ENCODE measurements around the gene MTARC2. TPM values are rescaled to one million over a fixed set of nuclear protein-coding genes. Genes with fewer than 3 reads are reported as not detected.
A peak's percentile ranks its signal among the peaks of the same experiment; 100 is the strongest.
"Not testable (repeated sequence)": the region's sequence is repeated elsewhere in the genome, so short reads cannot be mapped to it uniquely, and the experiment has no call there.

The MTARC2 gene
- total and polyA plus RNA-seq, 4 donors: 18.2 to 33.9 (median 32.1) TPM

GRCh38 chr1:220721266-220721665 lies 26.9 kb upstream of the MTARC2 start:
- H3K36me3 ChIP-seq (ENCODE audit: control insufficient read depth in 1 of 2, insufficient read depth in 2 of 2, low read length in 1 of 2); H3K27ac ChIP-seq (ENCODE audit: low read depth in 1 of 2, low read length in 2 of 2); DNase-seq; intact Hi-C loops (cut with DNase I); H3K27me3 ChIP-seq (ENCODE audit: control insufficient read depth in 1 of 2, insufficient read depth in 2 of 2, low read length in 1 of 2); ATAC-seq (ENCODE audit: low FRiP score); H3K4me3 ChIP-seq (ENCODE audit: low read length in 2 of 2); H3K4me1 ChIP-seq (ENCODE audit: control insufficient read depth in 1 of 2, insufficient read depth in 2 of 2, low read length in 2 of 2); H3K9me3 ChIP-seq (ENCODE audit: control insufficient read depth, low read length): not testable (repeated sequence)
- WGBS, 2 donors: 71 to 82% methylated on average over 7 of the region's 7 CpGs

- Histone ChIP-seq H3K4me3 (ENCODE audit: low read length in 2 of 2) (no peak overlapping the region), H3K9me3 (ENCODE audit: control insufficient read depth, low read length) (no peaks in the 10 kb centered on the region), H3K27ac (ENCODE audit: low read depth in 1 of 2, low read length in 2 of 2) (no peak overlapping the region), H3K27me3 (ENCODE audit: control insufficient read depth in 1 of 2, insufficient read depth in 2 of 2, low read length in 1 of 2) (no peaks in the 10 kb centered on the region), H3K36me3 (ENCODE audit: control insufficient read depth in 1 of 2, insufficient read depth in 2 of 2, low read length in 1 of 2) (no peaks in the 10 kb centered on the region), H3K4me1 (ENCODE audit: control insufficient read depth in 1 of 2, insufficient read depth in 2 of 2, low read length in 2 of 2) (no peaks in the 10 kb centered on the region)
- intact Hi-C loops (cut with DNase I): no loop called here
- no peak for DNase-seq
- WGBS, 2 donors: 57 to 73% methylated on average over 3 of the region's 3 CpGs
- no peak for ATAC-seq (ENCODE audit: low FRiP score)
Measured at GRCh38 chr1:220726634-220727033, 21.5 kb upstream of the MTARC2 start.

GRCh38 chr1:220727519-220727918 lies 20.6 kb upstream of the MTARC2 start:
- Histone ChIP-seq H3K4me3 (ENCODE audit: low read length in 2 of 2) (no peak overlapping the region), H3K4me1 (ENCODE audit: control insufficient read depth in 1 of 2, insufficient read depth in 2 of 2, low read length in 2 of 2) (no peaks in the 10 kb centered on the region), H3K36me3 (ENCODE audit: control insufficient read depth in 1 of 2, insufficient read depth in 2 of 2, low read length in 1 of 2) (no peaks in the 10 kb centered on the region), H3K27ac (ENCODE audit: low read depth in 1 of 2, low read length in 2 of 2) (no peak overlapping the region), H3K27me3 (ENCODE audit: control insufficient read depth in 1 of 2, insufficient read depth in 2 of 2, low read length in 1 of 2) (no peaks in the 10 kb centered on the region), H3K9me3 (ENCODE audit: control insufficient read depth, low read length) (no peaks in the 10 kb centered on the region)
- 92 to 93% methylated on average over 1 of the region's 1 CpG for WGBS, 2 donors
- DNase-seq (no peak), ATAC-seq (ENCODE audit: low FRiP score) (no peak)
- intact Hi-C loops (cut with DNase I): no loop called here

DNA sequence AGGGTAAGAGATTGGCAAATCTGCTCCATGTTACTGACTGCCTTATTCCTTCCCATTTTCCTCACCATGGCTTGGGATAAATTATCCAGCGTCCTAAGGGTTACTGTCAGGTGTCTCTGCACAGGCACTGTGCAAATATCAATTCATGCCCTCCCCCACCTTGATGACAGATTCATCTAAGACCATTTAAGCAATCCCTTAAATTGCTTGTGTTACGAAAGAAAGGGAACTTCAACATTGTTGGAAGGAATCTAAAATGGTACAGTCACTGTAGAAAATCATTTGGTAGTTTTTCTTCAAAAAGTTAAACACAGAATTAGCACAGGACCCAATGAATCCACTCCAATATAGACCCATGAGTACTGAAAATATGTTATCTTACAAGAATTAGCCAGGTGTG lies 17.6 kb upstream of the MTARC2 start:
- no peaks in the 10 kb centered on the region for H3K27me3 ChIP-seq (ENCODE audit: control insufficient read depth in 1 of 2, insufficient read depth in 2 of 2, low read length in 1 of 2)
- DNase-seq: no peak
- 90 to 91% methylated on average over 2 of the region's 2 CpGs for WGBS, 2 donors
- H3K9me3 ChIP-seq (ENCODE audit: control insufficient read depth, low read length): no peaks in the 10 kb centered on the region
- H3K36me3 ChIP-seq (ENCODE audit: control insufficient read depth in 1 of 2, insufficient read depth in 2 of 2, low read length in 1 of 2): no peaks in the 10 kb centered on the region
- ATAC-seq (ENCODE audit: low FRiP score): no peak
- no peaks in the 10 kb centered on the region for H3K4me1 ChIP-seq (ENCODE audit: control insufficient read depth in 1 of 2, insufficient read depth in 2 of 2, low read length in 2 of 2)
- no peak overlapping the region for H3K27ac ChIP-seq (ENCODE audit: low read depth in 1 of 2, low read length in 2 of 2)
- no peak overlapping the region for H3K4me3 ChIP-seq (ENCODE audit: low read length in 2 of 2)
- intact Hi-C loops (cut with DNase I): loop anchor here in 1 of 2 donors (5.0 kb wide), 2 partner anchors 38 to 57 kb away; partner anchors contain the start of genes C1orf115 and MTARC1

GRCh38 chr1:220732137-220732536 lies 16.0 kb upstream of the MTARC2 start:
- H3K27ac ChIP-seq (ENCODE audit: low read depth in 1 of 2, low read length in 2 of 2): peak overlapping the region in 1 of 2 donors; percentile 19
- H3K27me3 ChIP-seq (ENCODE audit: control insufficient read depth in 1 of 2, insufficient read depth in 2 of 2, low read length in 1 of 2): no peaks in the 10 kb centered on the region
- no peaks in the 10 kb centered on the region for H3K4me1 ChIP-seq (ENCODE audit: control insufficient read depth in 1 of 2, insufficient read depth in 2 of 2, low read length in 2 of 2)
- H3K36me3 ChIP-seq (ENCODE audit: control insufficient read depth in 1 of 2, insufficient read depth in 2 of 2, low read length in 1 of 2): no peaks in the 10 kb centered on the region
- no peak overlapping the region for H3K4me3 ChIP-seq (ENCODE audit: low read length in 2 of 2)
- DNase-seq: no peak
- 29 to 33% methylated on average over 3 of the region's 3 CpGs for WGBS, 2 donors
- H3K9me3 ChIP-seq (ENCODE audit: control insufficient read depth, low read length): no peaks in the 10 kb centered on the region
- intact Hi-C loops (cut with DNase I): loop anchor here (2.0 to 5.0 kb wide), 3 partner anchors 40 to 55 kb away; partner anchors contain the start of genes C1orf115 (in 2 of the 2) and MTARC1 (in 1 of the 2)
- ATAC-seq (ENCODE audit: low FRiP score): peak; percentile 3

DNA sequence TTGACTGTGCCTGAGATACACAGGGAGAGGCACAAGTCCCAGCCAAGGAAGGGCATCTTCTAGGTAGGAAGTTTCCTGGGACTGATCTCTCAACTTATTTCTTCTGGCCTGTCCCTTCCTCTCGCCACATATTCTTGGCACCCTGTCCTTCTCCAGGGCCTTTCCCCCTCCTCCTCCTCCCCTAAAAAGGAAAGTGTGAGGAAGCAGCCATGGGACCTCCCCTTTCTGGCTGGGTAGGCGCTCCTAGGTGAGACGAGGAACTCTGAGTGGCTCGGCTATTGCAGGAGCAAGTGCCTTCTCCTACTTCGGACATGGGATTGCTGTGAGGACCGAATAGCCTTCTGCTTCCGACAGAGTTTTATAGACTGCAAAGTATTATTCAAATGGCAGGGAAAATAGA lies 15.5 kb upstream of the MTARC2 start:
- peak; percentile 59 for ATAC-seq (ENCODE audit: low FRiP score)
- WGBS, 2 donors: 18 to 31% methylated on average over 7 of the region's 7 CpGs
- H3K36me3 ChIP-seq (ENCODE audit: control insufficient read depth in 1 of 2, insufficient read depth in 2 of 2, low read length in 1 of 2): no peaks in the 10 kb centered on the region
- no peaks in the 10 kb centered on the region for H3K4me1 ChIP-seq (ENCODE audit: control insufficient read depth in 1 of 2, insufficient read depth in 2 of 2, low read length in 2 of 2)
- DNase-seq: no peak
- no peaks in the 10 kb centered on the region for H3K9me3 ChIP-seq (ENCODE audit: control insufficient read depth, low read length)
- H3K4me3 ChIP-seq (ENCODE audit: low read length in 2 of 2): no peak overlapping the region
- H3K27me3 ChIP-seq (ENCODE audit: control insufficient read depth in 1 of 2, insufficient read depth in 2 of 2, low read length in 1 of 2): no peaks in the 10 kb centered on the region
- peak overlapping the region; percentile 19 to 90 for H3K27ac ChIP-seq (ENCODE audit: low read depth in 1 of 2, low read length in 2 of 2)
- intact Hi-C loops (cut with DNase I): loop anchor here (2.0 to 5.0 kb wide), 3 partner anchors 40 to 55 kb away; partner anchors contain the start of genes C1orf115 (in 2 of the 2) and MTARC1 (in 1 of the 2)

DNA sequence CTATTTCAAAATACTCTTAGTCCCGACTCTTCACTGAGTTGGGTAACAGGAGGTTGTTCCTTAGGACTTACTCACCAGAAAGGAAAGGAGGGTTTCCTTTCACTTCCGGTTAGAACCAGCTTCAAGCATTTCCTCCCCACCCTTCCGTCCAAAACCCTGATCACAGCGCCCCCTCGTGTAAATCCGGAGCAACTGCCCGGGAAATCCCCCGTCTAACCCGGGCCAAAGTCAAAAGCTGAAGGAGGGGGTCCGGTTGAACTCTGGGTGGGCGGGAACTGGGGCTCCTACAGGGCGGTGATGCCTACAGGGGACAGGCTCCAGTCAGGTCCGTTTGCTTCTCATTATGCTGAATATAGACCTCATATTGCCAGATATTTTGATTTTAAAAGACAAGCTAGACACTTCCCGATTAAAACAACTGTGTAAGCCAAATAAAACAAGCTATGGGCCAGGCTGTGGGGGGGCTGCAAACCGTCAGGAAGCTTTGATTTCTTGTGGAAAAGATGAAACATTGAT lies 15.0 kb upstream of the MTARC2 start:
- intact Hi-C loops (cut with DNase I): loop anchor here (2.0 to 5.0 kb wide), 3 partner anchors 41 to 54 kb away; partner anchors contain the start of genes C1orf115 (in 2 of the 2) and MTARC1 (in 1 of the 2)
- peak overlapping the region; percentile 2 to 28 for H3K4me3 ChIP-seq (ENCODE audit: low read length in 2 of 2)
- peak; percentile 87 to 92 for DNase-seq
- ATAC-seq (ENCODE audit: low FRiP score): peak; percentile 95
- H3K4me1 ChIP-seq (ENCODE audit: control insufficient read depth in 1 of 2, insufficient read depth in 2 of 2, low read length in 2 of 2): no peaks in the 10 kb centered on the region
- no peak overlapping the region for H3K27ac ChIP-seq (ENCODE audit: low read depth in 1 of 2, low read length in 2 of 2)
- WGBS, 2 donors: 1% methylated on average over 15 of the region's 15 CpGs
- H3K27me3 ChIP-seq (ENCODE audit: control insufficient read depth in 1 of 2, insufficient read depth in 2 of 2, low read length in 1 of 2): no peaks in the 10 kb centered on the region
- H3K9me3 ChIP-seq (ENCODE audit: control insufficient read depth, low read length): no peaks in the 10 kb centered on the region
- H3K36me3 ChIP-seq (ENCODE audit: control insufficient read depth in 1 of 2, insufficient read depth in 2 of 2, low read length in 1 of 2): no peaks in the 10 kb centered on the region

- DNase-seq (no peak), ATAC-seq (ENCODE audit: low FRiP score) (no peak)
- H3K4me3 ChIP-seq (ENCODE audit: low read length in 2 of 2): no peak overlapping the region
- H3K36me3 ChIP-seq (ENCODE audit: control insufficient read depth in 1 of 2, insufficient read depth in 2 of 2, low read length in 1 of 2): no peaks in the 10 kb centered on the region
- H3K27me3 ChIP-seq (ENCODE audit: control insufficient read depth in 1 of 2, insufficient read depth in 2 of 2, low read length in 1 of 2): no peaks in the 10 kb centered on the region
- H3K27ac ChIP-seq (ENCODE audit: low read depth in 1 of 2, low read length in 2 of 2): peak overlapping the region in 1 of 2 donors; percentile 71
- 52 to 62% methylated on average over 11 of the region's 11 CpGs for WGBS, 2 donors
- no peaks in the 10 kb centered on the region for H3K4me1 ChIP-seq (ENCODE audit: control insufficient read depth in 1 of 2, insufficient read depth in 2 of 2, low read length in 2 of 2)
- intact Hi-C loops (cut with DNase I): loop anchor here in 1 of 2 donors (5.0 kb wide), 2 partner anchors 42 to 53 kb away; partner anchors contain the start of genes C1orf115 and MTARC1
- H3K9me3 ChIP-seq (ENCODE audit: control insufficient read depth, low read length): no peaks in the 10 kb centered on the region
Measured at GRCh38 chr1:220734571-220735326, 13.4 kb upstream of the MTARC2 start.

Measured in aorta (tissue), 5 donors.